Ammon's horn (tissue), 1 donor: ENCODE results near the gene FREM1.

Experiments
- DNase-seq: peaks from one replicate; pipeline ENCODE4 v3.0.0-alpha.2; 2016; ENCODE audit warnings: low spot score

FREM1 gene

DNA sequence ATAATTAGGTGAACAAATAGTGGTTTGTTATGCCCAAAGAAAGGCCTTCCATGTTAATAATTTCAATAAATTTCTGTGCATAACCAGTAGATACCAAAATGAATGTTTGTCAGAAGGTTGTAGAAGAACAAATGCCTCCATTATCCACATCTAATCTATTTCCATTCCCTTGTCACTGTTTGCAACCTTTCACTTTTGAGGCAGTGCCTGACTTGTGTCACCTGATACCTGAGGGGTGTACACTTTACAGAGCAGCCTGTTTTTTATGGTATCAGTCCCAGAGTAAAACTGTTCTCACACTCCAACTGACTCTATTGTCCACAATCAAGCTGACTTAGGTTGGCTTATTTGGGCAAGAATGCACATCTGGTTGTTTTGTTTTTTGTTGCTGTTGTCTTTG is 40.1 kb downstream of the FREM1 start:
- no peak for DNase-seq

- no peak for DNase-seq
Observed at GRCh38 chr9:14869671-14870070, 40.6 kb downstream of the FREM1 start.

DNA sequence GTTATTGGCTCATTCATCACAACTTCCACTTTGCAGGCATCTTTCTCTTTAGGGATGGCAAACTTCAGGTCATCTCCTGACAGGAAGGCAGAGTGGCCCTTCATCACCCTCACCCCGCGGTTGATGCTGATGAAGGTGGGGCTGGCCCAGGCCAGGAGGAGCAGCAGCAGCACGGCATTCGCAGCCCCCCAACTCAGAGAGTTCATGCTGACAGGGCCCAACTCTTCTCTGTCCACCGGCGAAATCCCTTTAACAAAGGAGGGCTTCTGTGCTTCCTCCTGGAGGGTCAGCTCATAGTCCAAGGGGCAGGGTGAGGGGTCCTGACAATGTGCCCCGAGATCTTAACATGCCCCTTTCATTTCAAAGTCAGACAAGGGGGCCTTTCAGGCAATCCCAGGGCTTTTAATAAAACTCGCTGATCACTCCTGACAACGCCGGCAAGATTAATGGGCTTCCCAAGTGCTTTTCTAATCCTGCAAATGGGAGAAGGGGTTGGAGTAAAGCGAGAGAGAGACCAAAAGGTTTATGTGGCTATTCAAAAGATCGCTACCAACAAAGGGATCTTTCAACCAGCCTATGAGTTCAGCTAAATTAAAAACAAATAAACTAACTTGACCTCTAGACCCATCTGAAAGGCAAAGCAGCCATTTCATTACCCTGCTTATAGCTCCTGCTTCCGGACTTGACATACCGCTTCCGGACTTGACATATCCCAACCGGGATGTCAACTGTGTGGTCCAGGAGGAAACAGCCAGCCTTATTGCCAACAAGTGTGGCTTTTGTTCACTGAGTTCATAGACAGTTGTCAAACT is 41.2 kb downstream of the FREM1 start:
- no peak for DNase-seq

DNA sequence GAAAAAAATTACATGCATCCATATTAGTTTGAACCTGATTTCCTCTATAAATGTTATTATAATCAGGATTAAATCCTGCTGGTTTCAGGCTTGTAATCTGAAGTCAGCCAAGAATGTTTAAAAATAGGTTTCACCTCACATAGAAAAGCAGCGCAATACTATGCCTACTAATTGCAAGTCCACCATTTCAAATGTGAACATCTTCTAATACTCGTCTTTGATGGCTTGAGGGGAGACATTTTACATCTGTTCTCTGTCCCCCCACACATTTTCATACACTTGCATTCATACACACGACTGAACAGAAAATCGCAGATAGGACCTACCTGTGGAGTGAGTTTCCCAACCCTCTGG is 41.8 kb downstream of the FREM1 start:
- DNase-seq: no peak

- DNase-seq: no peak
Observed at GRCh38 chr9:14866200-14866749, 44.0 kb downstream of the FREM1 start.

- DNase-seq: no peak
Observed at GRCh38 chr9:14864309-14864708, 45.9 kb downstream of the FREM1 start.

GRCh38 chr9:14863402-14863801 is 46.8 kb downstream of the FREM1 start:
- DNase-seq: no peak

- DNase-seq: no peak
Observed at GRCh38 chr9:14857449-14858305, 52.6 kb downstream of the FREM1 start.

DNA sequence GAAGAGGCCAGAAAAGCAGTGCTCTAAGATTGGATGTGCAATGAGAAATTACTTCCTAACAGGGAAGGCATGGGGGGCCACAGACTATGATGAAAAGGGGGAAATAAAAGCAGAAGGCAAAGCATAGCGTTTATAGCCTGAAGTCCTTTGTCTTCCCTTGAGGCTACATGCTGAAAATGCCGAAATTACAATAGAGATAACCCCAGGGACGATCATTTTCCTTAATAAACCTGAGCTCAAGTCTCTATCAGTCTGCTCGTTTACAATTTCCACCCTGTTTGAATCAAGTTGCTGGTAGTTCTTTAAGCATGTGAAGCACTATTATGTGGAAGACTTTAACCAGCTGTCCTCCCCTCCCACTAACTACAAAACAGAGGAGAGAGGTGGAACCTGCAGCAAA is 60.4 kb downstream of the FREM1 start:
- no peak for DNase-seq

- DNase-seq: no peak
Observed at GRCh38 chr9:14849296-14849695, 60.9 kb downstream of the FREM1 start.

GRCh38 chr9:14846871-14847311 is 63.3 kb downstream of the FREM1 start:
- DNase-seq: peak; percentile 17

DNA sequence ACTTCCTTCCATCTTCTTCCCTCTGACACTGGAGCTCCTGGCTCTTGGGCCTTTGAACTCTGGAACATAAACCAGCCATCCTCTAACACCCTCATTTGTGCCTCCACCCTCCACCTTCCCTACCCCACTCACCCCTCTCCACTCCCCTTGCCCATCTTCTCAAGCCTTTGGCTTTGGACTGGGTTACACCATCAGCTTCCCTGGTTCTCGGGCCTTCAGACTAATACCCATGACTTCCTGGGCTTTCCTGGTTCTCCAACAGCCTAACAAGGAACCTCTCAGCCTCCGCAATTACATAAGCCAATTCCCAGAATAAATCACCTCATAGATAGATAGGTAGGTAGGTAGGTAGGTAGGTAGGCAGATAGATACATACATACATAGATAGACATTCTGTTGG is 67.1 kb downstream of the FREM1 start:
- DNase-seq: no peak

DNA sequence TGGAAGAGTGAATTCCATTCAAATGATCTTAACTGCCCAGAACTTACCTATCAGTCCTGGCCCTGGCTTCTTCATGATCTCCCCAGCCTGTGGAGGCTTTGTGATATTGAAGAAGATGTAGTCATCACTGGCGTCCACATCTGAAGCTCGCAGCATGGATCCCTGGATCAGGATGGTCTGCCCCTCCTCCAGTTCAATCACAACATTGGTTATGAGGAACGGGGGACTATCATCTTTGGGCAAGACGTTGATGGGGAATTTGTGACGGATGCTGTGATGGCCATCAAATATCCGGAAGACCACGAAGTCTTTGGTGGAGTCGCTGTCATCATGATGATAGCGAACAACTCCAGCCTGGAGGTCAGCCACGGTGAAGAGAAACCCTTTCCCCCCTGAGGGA is 68.0 kb downstream of the FREM1 start:
- DNase-seq: no peak

DNA sequence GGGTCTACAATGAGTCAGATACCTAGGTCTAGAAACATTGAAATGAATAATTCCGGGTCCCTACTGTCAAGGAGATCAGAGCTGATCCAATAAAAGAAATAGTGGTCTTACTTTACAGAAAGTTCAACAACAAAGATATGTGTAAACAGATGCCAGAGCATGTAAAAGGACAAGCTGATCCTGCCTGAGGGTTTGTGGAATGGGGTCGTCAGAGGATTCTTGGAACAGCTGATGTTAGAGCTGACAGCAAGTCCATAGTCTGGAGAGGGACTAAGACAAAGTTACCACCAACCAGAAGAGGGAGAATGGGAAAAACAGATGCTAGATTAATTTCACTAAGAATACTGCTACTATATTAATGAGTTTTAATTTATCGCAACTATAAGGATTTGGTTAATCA is 71.5 kb downstream of the FREM1 start:
- no peak for DNase-seq

DNA sequence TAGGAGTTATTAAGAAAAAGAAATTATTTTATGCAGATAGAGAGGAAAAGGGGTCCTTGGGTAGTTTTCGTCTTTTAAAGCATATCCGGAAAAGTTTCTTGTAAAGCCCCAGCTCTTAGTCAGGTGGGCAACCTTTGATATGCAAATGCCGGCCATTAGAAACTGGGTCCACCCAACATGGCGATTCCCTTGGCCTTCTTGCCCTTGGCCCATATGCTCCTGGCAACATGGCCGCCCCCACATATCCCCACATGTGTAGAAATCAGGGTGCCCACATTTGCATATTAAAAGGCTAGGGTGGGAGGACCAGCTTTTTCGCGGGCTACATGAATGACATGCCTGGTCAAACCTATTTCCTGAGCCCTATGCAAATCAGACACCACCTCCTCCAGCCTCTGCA is 73.3 kb downstream of the FREM1 start:
- no peak for DNase-seq

DNA sequence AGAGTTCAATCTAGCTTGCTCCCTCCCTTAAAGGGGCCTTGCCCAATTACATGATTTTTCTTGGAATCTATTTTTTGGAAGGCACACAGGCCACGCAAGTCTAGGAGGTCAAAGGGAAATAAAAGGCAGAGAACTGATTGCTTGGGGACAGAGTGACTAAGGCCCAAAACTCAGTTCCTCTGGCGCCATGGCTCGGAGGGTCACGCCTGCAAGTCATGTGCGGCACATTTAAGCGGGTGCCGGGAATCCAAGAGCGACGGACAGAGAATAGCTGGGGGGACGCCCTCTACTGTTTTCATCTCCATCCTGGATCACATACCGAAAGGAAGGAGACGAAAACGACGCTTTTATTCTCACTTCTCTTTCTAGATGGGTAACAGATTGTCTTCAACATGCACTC is 78.6 kb downstream of the FREM1 start:
- DNase-seq: no peak

DNA sequence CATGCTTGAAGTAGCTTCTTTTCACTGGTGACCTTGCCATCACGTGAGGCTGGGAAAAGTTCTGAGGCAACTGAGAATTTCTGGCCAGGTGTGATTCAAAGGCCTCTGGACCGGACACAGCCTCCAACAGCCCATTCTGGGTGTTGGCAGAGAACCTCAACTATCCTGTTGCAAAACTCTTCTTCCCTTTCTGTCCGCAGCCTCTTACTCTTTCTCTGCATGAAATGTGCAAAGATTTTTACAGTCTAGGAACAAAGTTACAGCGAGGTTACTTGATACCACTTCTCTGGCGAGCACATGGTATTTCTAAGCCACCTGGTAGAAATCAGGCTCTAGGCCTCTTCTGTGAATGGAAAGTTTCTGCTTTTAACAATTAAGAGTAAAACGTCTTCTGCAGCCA is 79.2 kb downstream of the FREM1 start:
- no peak for DNase-seq

DNA sequence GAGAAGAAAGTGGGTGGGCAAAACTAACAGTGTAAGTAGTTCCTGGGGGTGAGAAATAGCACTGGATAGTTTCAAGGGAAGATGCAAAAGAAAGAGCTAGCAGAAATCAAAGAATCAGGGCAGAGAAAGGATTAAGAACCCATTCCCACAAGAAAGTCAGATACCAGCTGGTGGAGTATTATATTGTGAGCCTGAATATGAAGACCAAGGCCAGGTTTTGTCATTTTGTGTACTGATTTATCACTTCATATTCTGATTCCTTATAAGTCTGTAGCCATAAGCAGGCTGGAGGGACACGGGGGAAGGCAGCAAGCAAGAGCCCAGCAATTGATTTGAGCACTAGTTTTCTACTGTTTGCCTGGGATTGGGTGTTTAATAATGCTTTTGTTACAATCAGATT is 80.2 kb downstream of the FREM1 start:
- no peak for DNase-seq

GRCh38 chr9:14829204-14829603 is 81.0 kb downstream of the FREM1 start:
- no peak for DNase-seq

DNA sequence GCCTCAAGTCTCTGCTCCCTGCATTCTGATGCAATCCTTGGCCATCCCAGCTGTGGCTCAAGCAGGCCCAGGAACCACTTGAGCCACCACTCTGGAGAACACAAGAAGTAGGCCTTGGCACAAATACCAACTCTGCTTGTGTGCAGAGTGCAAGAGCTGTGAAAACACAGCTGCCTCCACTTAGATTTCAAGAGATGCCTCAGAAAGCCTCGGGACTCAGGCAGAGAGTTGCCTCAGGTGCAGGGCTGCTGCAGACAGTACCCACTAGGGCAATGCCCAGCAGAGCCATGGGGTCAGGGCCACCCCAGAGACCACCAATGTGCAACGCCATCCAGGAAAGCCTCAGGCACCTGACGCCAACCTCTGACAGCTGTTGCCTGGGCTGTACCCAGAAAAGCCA is 82.4 kb downstream of the FREM1 start:
- no peak for DNase-seq

- no peak for DNase-seq
Observed at GRCh38 chr9:14824481-14824880, 85.7 kb downstream of the FREM1 start.

DNA sequence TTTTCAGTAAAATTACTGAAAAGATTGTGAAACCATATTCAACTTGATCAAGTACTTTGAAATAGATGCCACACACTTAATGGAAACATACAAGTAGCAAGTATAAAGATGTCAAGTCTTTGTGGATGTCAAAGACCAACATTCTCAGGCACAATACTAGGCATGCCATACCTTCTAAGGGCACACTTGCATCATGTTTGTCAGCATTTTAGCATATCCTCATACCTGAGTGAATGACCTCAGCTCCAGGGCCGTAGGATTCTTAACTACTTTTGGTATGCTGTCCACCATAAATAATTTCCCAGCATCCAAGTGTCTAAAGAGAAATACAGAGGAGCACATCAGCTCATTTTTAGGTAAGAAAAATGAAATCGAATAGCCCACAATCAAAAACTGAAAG is 86.4 kb downstream of the FREM1 start:
- DNase-seq: no peak

DNA sequence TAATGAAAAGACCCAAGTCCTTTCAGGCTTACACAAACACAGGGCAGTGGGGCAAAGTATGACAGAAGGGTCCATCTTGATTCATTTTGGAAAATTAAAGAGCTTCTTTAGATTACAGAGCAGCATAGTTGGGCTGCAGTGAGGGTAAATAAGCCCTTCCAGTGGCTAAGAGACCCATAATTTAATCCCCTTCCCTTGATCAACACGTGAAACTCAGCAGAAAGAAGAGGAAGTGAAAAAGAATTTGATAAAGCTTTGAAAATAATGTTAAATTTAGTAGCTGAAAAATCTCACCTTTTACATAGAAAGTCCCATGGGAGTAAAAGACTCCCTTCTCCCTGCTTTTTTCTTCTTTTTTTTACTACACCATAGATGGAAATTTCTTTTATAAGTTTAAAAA is 87.6 kb downstream of the FREM1 start:
- DNase-seq: no peak
